22Rv1 (cell line): ENCODE measurements around the gene CCDC66.

Experiments
- H3K27ac ChIP-seq: fragments of 450-650 bp; 2 replicates; pipeline ENCODE4 v1.5.1; 2017
- CTCF ChIP-seq: fragments of 450-650 bp; IDR thresholded peaks from 2 replicates; pipeline ENCODE4 v1.5.1; 2017; ENCODE audit warnings: mild to moderate bottlenecking
- ZFX ChIP-seq: fragments of 450-650 bp; IDR thresholded peaks from 2 replicates; pipeline ENCODE4 v1.6.1; 2017; ENCODE audit warnings: antibody characterized with exemption, borderline replicate concordance

CCDC66 gene

GRCh38 chr3:56613016-56613415, 56.0 kb downstream of the CCDC66 start:
- no peak overlapping the region for H3K27ac ChIP-seq
- TF ChIP-seq CTCF, result no peak
- no peak for TF ChIP-seq ZFX

- H3K27ac ChIP-seq, result no peak overlapping the region
- no peak for TF ChIP-seq ZFX
- TF ChIP-seq CTCF, result no peak
Measured at GRCh38 chr3:56616478-56617006, 59.6 kb downstream of the CCDC66 start.

- no peak for TF ChIP-seq CTCF
- no peak for TF ChIP-seq ZFX
- H3K27ac ChIP-seq, result no peak overlapping the region
Measured at GRCh38 chr3:56620371-56620770, 63.4 kb downstream of the CCDC66 start.

GRCh38 chr3:56621681-56622080, 64.7 kb downstream of the CCDC66 start:
- TF ChIP-seq ZFX (no peak), CTCF (no peak)
- H3K27ac ChIP-seq, result no peak overlapping the region; the same call in 1 of the 2 replicates

GRCh38 chr3:56622381-56622780, 65.4 kb downstream of the CCDC66 start:
- TF ChIP-seq CTCF (no peak), ZFX (no peak)
- H3K27ac ChIP-seq, result no peak overlapping the region

- no peak overlapping the region for H3K27ac ChIP-seq
- TF ChIP-seq ZFX (no peak), CTCF (no peak)
Measured at GRCh38 chr3:56624725-56625124, 67.8 kb downstream of the CCDC66 start.

GRCh38 chr3:56629047-56629446, 72.1 kb downstream of the CCDC66 start:
- TF ChIP-seq ZFX, result no peak
- no peak for TF ChIP-seq CTCF
- H3K27ac ChIP-seq, result peak overlapping the region; percentile 76
